Body of pancreas (tissue), 4 donors: ENCODE results near the gene CAMTA1. TPM values are rescaled to one million over a fixed set of nuclear protein-coding genes. Genes with fewer than 3 reads are reported as not detected.

ENCODE experiments used
- ATAC-seq: fragments of 150-250 bp; one replicate; pipeline ENCODE4 v1.9.1; 2016
- DNase-seq, 4 donors: peaks; one replicate each; pipeline ENCODE4 v3.0.0-alpha.2; 2019
- H3K27ac ChIP-seq, 4 donors: fragments of 200-600 bp; sonication (generic); 1 replicate in 3 of 4; 2 replicates in 1 of 4; pipeline versions ENCODE4 v1.5.1 to v1.6.1; 2016 to 2019; ENCODE audit warnings: mild to moderate bottlenecking in 1 of 4, mixed read lengths in 1 of 4, moderate library complexity in 1 of 4
- H3K27me3 ChIP-seq, 2 donors: fragments of 200-600 bp; sonication (generic); one replicate each; pipeline ENCODE4 v1.6.0; 2016; ENCODE audit warnings: mild to moderate bottlenecking in 1 of 2
- H3K36me3 ChIP-seq, 2 donors: fragments of 200-600 bp; sonication (generic); replicated peaks in 1 of 2; 2 replicates each; pipeline ENCODE4 v1.5.1; 2016; ENCODE audit warnings: low read depth in 2 of 2; ENCODE audit not compliant: insufficient read depth in 1 of 2
- H3K4me1 ChIP-seq: fragments of 200-600 bp; sonication (generic); one replicate; pipeline ENCODE4 v1.6.0; 2016
- H3K4me3 ChIP-seq, 2 donors: fragments of 200-600 bp; sonication (generic); 1 replicate in 1 of 2; 2 replicates in 1 of 2; pipeline ENCODE4 v1.5.1; 2016 to 2019
- H3K9me3 ChIP-seq, 3 donors: fragments of 200-600 bp; sonication (generic); 1 replicate in 2 of 3; 2 replicates in 1 of 3; pipeline ENCODE4 v1.5.1; 2016
- CTCF ChIP-seq, 7 experiments: fragments of 450-650 bp in 4 of 7; fragments of 200-600 bp in 3 of 7; sonication (generic) in 3 of 7; IDR thresholded peaks; one replicate each; pipeline ENCODE4 v1.5.1; 2016 to 2019; ENCODE audit warnings: antibody characterized with exemption in 7 of 7
- POLR2A ChIP-seq, 3 donors: fragments of 450-650 bp; IDR thresholded peaks; one replicate each; pipeline ENCODE4 v1.6.1; 2016; ENCODE audit warnings: antibody characterized with exemption in 3 of 3, mild to moderate bottlenecking in 2 of 3
- WGBS, 2 donors: methylation state at CpG; one replicate each; pipeline ENCODE4 v1.1.5; 2017; 5-methylcytosine and 5-hydroxymethylcytosine counted together
- intact Hi-C: fragments of 100-400 bp; cut with DNase I; formaldehyde crosslinking; loops from one replicate; pipeline ENCODE4 v1.15.1; 2023
- total RNA-seq, 2 donors: library from RNA; depleted of rRNA; stranded (reverse); fragments of >200 nt; gene quantifications; one replicate each; pipeline ENCODE4 v1.1.0, GENCODE V29; 2016

CAMTA1 gene
- total RNA-seq, 2 donors from 2014 or later = 36.3 to 59.7 TPM

- intact Hi-C loops = no loop called here
- Histone ChIP-seq H3K4me1 (no peaks in the 10 kb centered on the region), H3K27ac (no peak overlapping the region), H3K27me3 (no peaks in the 10 kb centered on the region), H3K9me3 (no peaks in the 10 kb centered on the region), H3K36me3 (no peaks in the 10 kb centered on the region), H3K4me3 (no peak overlapping the region)
- ATAC-seq (no peak), DNase-seq (no peak)
- 78 to 85% methylated on average over 14 to 21 of the region's 21 CpGs for WGBS, 2 donors
- TF ChIP-seq CTCF (IDR thresholded peaks at IDR 0.05) = no peak
- TF ChIP-seq POLR2A (IDR thresholded peaks at IDR 0.05) = no peak
Measured at GRCh38 chr1:7562729-7563605, 777.7 kb downstream of the CAMTA1 start.

DNA sequence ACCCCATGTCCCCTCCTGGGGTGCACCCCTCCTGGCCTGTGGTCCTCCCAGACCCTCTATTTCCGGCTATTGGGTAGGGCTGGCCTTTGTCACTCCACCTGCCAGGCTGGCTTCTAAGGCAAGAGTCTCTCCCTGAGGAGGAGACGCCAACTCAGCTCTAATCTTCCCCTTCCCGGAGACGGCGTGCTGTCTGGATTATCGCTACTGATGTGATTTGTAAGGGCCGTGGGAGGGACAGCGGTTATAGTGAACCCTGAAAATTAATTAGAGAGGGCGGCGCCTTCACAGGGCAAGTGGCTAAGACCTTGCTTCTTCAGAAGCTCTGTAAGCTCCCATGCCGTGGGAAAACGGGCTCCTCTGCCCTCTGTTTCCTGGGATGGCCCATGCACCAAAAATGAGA lies 778.9 kb downstream of the CAMTA1 start:
- ATAC-seq (no peak), DNase-seq (peak in 1 of 4 donors; percentile 6)
- TF ChIP-seq POLR2A (IDR thresholded peaks at IDR 0.05) = no peak
- TF ChIP-seq CTCF (IDR thresholded peaks at IDR 0.05) = no peak
- Histone ChIP-seq H3K4me3 (no peak overlapping the region), H3K9me3 (no peaks in the 10 kb centered on the region), H3K36me3 (no peaks in the 10 kb centered on the region), H3K27ac (no peak overlapping the region), H3K27me3 (no peaks in the 10 kb centered on the region), H3K4me1 (no peaks in the 10 kb centered on the region)
- intact Hi-C loops = no loop called here
- 79 to 91% methylated on average over 12 of the region's 12 CpGs for WGBS, 2 donors

GRCh38 chr1:7565099-7565750 lies 780.0 kb downstream of the CAMTA1 start:
- intact Hi-C loops = no loop called here
- Histone ChIP-seq H3K27me3 (no peaks in the 10 kb centered on the region), H3K27ac (no peak overlapping the region), H3K9me3 (no peaks in the 10 kb centered on the region), H3K4me1 (no peaks in the 10 kb centered on the region), H3K36me3 (no peaks in the 10 kb centered on the region), H3K4me3 (no peak overlapping the region)
- ATAC-seq = no peak
- TF ChIP-seq CTCF (IDR thresholded peaks at IDR 0.05) = no peak
- no peak for TF ChIP-seq POLR2A (IDR thresholded peaks at IDR 0.05)
- DNase-seq = no peak
- 81 to 83% methylated on average over 6 to 10 of the region's 10 CpGs for WGBS, 2 donors

DNA sequence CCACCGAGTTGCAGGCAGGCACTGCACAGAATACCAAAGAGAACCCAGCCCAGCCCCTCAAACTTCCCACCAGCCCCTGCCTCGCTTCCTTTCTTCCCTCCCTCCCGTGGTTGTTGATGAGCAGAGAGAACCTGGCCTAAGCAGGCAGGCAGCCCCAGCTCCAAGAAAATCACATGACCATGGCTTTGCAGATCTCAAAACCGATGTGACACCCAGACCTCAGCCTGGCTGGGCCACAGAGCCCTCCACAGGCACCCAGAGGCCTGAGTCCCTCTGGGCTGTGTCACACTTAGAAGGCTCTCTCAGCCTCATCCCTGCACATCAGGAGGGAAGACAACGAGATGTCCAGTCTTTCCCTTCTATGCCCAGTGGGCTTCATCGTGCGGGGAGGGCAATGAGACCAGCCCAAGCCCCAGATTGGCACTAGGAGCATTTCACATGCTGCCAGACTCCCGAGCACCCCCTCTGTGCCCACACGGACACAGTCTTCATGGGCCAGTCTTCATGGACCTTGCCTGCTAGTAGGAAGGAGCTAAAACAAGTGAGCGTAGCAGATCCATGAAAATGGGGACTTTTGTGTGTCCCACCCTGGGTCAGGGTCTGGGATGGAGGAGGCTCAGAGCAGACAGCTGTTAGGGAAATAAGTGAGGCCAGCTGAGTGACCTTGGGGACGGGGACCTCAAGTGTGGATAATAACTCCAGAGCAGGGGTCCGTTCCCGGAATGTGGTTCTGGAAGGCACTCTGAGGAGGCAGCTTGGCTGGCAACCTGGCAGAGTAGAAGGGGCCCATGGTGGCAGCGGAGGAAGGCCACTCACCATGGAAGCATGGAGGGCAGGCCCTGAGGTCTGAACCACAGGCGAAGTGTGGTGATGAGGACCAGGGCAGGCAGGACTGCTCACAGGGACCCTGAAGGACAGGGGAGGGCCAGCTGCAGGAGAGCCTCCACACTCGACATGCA lies 781.4 kb downstream of the CAMTA1 start:
- H3K27ac ChIP-seq = no peak overlapping the region
- H3K9me3 ChIP-seq = no peaks in the 10 kb centered on the region
- 84 to 85% methylated on average over 15 to 16 of the region's 16 CpGs for WGBS, 2 donors
- H3K4me3 ChIP-seq = no peak overlapping the region
- no peak for DNase-seq
- no peak for ATAC-seq
- H3K4me1 ChIP-seq = no peaks in the 10 kb centered on the region
- no peaks in the 10 kb centered on the region for H3K27me3 ChIP-seq
- TF ChIP-seq CTCF (IDR thresholded peaks at IDR 0.05) (no peak), POLR2A (IDR thresholded peaks at IDR 0.05) (no peak)
- intact Hi-C loops = no loop called here
- H3K36me3 ChIP-seq = no peaks in the 10 kb centered on the region
